Measurements from ENCODE around the gene RAPH1. TPM values are rescaled to one million over a fixed set of nuclear protein-coding genes. Genes with fewer than 3 reads are reported as not detected.

RAPH1 gene
- total and polyA plus RNA-seq, 7 donors, result 4.8 to 19.9 (median 11.8) TPM

DNA sequence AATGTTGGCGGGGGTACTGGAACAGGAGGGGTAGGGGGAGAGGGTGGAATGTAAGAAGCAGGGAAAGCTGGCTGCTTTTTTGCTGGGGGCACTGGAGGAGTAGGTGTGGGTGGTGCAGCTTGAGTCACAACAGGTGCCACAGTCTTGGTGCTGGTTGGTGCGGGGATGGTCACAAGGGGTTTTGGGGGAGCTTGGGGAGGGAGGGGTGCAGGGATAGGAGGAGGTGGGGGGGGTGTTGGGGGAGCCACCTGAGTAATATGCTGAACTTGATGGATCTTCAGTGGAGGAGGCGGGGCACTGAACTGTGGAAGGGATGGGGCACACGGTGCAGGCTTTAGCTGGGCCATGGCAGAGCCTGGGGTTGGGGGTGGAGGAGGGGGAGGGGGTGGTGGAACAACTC is 94.4 kb downstream of the RAPH1 start:
- Histone ChIP-seq H3K36me3 (peaks cover 0 to 78% (median 6%) of the 10 kb centered on the region in 4 donors), H3K4me3 (no peak overlapping the region), H3K9me3 (no peaks in the 10 kb centered on the region), H3K27ac (no peak overlapping the region), H3K4me1 (no peaks in the 10 kb centered on the region), H3K27me3 (no peaks in the 10 kb centered on the region)
- 89 to 96% methylated on average over 4 of the region's 4 CpGs for WGBS, 2 donors
- no peak for TF ChIP-seq EP300 (IDR thresholded peaks at IDR 0.05)
- no peak for TF ChIP-seq POLR2AphosphoS5 (IDR thresholded peaks at IDR 0.05)
- TF ChIP-seq, protein P1, sequence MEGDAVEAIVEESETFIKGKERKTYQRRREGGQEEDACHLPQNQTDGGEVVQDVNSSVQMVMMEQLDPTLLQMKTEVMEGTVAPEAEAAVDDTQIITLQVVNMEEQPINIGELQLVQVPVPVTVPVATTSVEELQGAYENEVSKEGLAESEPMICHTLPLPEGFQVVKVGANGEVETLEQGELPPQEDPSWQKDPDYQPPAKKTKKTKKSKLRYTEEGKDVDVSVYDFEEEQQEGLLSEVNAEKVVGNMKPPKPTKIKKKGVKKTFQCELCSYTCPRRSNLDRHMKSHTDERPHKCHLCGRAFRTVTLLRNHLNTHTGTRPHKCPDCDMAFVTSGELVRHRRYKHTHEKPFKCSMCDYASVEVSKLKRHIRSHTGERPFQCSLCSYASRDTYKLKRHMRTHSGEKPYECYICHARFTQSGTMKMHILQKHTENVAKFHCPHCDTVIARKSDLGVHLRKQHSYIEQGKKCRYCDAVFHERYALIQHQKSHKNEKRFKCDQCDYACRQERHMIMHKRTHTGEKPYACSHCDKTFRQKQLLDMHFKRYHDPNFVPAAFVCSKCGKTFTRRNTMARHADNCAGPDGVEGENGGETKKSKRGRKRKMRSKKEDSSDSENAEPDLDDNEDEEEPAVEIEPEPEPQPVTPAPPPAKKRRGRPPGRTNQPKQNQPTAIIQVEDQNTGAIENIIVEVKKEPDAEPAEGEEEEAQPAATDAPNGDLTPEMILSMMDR (IDR thresholded peaks at IDR 0.05), result no peak
- TF ChIP-seq POLR2A (IDR thresholded peaks at IDR 0.05), result no peak
- intact Hi-C loops (cut with DNase I), result no loop called here
- DNase-seq, result no peak

DNA sequence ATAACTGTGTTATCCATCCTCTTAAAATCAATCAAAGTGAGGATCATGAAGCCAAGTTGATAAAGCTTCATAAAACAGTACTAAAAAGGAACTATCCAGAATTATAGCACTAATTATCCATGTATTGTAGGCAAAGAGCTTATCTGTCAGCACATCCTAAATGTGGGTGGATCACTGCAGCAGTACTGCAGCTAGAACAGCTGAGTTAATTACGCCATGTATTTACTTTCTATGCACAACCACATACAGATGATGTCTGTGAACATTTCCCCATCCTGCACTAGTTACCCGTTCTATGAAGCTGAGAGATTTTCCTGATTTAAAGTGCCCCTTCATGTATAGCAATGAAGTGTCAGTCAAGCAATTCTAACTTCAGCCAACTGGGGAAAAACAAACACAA is 96.6 kb downstream of the RAPH1 start:
- peaks cover 0 to 65% (median 6%) of the 10 kb centered on the region in 4 donors for H3K36me3 ChIP-seq
- TF ChIP-seq POLR2AphosphoS5 (IDR thresholded peaks at IDR 0.05) (no peak), POLR2A (IDR thresholded peaks at IDR 0.05) (no peak), EP300 (IDR thresholded peaks at IDR 0.05) (no peak)
- TF ChIP-seq, protein P1 (IDR thresholded peaks at IDR 0.05), result no peak

DNA sequence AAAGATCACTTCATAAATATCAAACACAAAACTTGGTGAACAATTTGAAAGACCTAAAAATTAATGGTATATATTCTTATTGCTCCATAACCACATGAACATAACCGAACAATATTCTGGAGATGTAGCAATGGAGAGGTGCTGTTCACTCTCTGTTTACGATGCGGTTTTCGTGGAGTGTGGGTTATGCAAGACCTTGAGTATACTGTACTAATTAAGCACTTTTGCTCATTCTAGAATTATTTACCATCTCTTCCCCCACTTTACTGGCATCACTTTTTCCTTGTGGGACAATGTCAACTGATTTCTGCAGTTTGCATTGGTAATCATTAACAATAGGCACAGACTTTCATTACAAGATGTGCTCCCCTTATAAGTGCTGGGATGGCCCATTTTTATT is 97.6 kb downstream of the RAPH1 start:
- H3K9me3 ChIP-seq, result no peaks in the 10 kb centered on the region
- no peaks in the 10 kb centered on the region for H3K4me1 ChIP-seq
- WGBS, 2 donors, result 79 to 87% methylated on average over 4 of the region's 4 CpGs

More for the DNA sequence above, 96.6 kb downstream of the RAPH1 start:
- intact Hi-C loops (cut with DNase I), result no loop called here
- 33 to 65% methylated on average over 2 of the region's 2 CpGs for WGBS, 2 donors
- H3K27me3 ChIP-seq, result no peaks in the 10 kb centered on the region
- no peaks in the 10 kb centered on the region for H3K9me3 ChIP-seq
- H3K27ac ChIP-seq, result no peak overlapping the region
- H3K4me1 ChIP-seq, result no peaks in the 10 kb centered on the region
- no peak for DNase-seq
- H3K4me3 ChIP-seq, result no peak overlapping the region

DNA sequence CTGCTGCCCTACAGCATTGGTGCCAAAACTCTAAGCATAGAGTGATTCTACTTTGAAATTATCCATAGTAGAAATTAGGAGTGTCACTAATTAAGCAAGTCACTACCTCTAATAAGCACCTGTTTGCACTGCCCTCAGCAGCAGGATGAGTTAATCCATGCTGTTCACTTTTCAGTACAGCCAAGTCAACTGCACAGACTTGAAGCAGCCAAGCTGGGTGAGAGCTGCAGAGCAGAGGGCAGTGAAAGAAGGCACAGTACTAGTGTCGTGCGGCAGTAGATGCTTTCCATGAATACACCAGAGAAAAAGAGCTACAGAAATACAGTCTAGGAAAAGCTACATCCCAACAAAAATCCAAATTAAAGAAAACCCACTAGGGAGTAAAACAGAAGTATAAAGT is 98.6 kb downstream of the RAPH1 start:
- Histone ChIP-seq H3K4me3 (no peak overlapping the region), H3K27ac (no peak overlapping the region), H3K9me3 (no peaks in the 10 kb centered on the region), H3K27me3 (no peaks in the 10 kb centered on the region), H3K4me1 (no peaks in the 10 kb centered on the region), H3K36me3 (peaks cover 0 to 44% (median 6%) of the 10 kb centered on the region in 4 donors)
- TF ChIP-seq, protein P1 (IDR thresholded peaks at IDR 0.05), result no peak
- TF ChIP-seq POLR2AphosphoS5 (IDR thresholded peaks at IDR 0.05) (no peak), EP300 (IDR thresholded peaks at IDR 0.05) (no peak), POLR2A (IDR thresholded peaks at IDR 0.05) (no peak)
- DNase-seq, result no peak
- WGBS, 2 donors, result 90 to 93% methylated on average over 2 of the region's 2 CpGs
- intact Hi-C loops (cut with DNase I), result no loop called here

More for the DNA sequence above, 97.6 kb downstream of the RAPH1 start:
- no peak for DNase-seq
- H3K27me3 ChIP-seq, result no peaks in the 10 kb centered on the region
- no peak overlapping the region for H3K27ac ChIP-seq
- no peak for TF ChIP-seq EP300 (IDR thresholded peaks at IDR 0.05)
- TF ChIP-seq POLR2A (IDR thresholded peaks at IDR 0.05), result no peak
- TF ChIP-seq POLR2AphosphoS5 (IDR thresholded peaks at IDR 0.05), result no peak
- TF ChIP-seq, protein P1 (IDR thresholded peaks at IDR 0.05), result no peak
- intact Hi-C loops (cut with DNase I), result no loop called here
- H3K4me3 ChIP-seq, result no peak overlapping the region
- H3K36me3 ChIP-seq, result peaks cover 0 to 55% (median 6%) of the 10 kb centered on the region in 4 donors

DNA sequence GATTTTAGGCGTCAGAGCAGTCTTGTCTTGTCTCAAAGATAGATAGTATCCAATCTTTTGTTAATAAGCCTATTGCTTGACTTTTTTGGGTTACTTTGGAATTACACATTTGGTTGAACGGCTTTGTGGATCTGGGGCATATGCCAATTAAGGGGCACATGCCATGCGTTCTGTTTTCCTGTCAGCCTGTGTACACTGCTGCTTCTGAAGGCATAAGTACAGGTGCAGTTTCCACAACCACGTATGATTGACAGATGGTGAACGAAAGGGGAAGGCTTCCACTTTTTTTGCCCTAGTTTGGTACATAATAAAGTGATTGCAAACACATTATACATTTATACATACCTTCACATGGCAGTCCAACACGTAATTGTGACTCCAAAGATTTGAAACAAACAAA is 102.3 kb downstream of the RAPH1 start:
- WGBS, 2 donors, result 66 to 68% methylated on average over 6 of the region's 6 CpGs

More for the DNA sequence above, 102.3 kb downstream of the RAPH1 start:
- H3K9me3 ChIP-seq, result no peaks in the 10 kb centered on the region
- H3K4me1 ChIP-seq, result no peaks in the 10 kb centered on the region
- intact Hi-C loops (cut with DNase I), result no loop called here
- H3K4me3 ChIP-seq, result no peak overlapping the region
- H3K27me3 ChIP-seq, result no peaks in the 10 kb centered on the region
- no peak for DNase-seq
- peaks cover 0 to 23% (median 0%) of the 10 kb centered on the region in 4 donors for H3K36me3 ChIP-seq
- TF ChIP-seq, protein P1 (IDR thresholded peaks at IDR 0.05), result no peak
- TF ChIP-seq POLR2A (IDR thresholded peaks at IDR 0.05) (no peak), POLR2AphosphoS5 (IDR thresholded peaks at IDR 0.05) (no peak), EP300 (IDR thresholded peaks at IDR 0.05) (no peak)
- H3K27ac ChIP-seq, result no peak overlapping the region
